Retina (tissue), 1 donor: ENCODE data around the gene ARSA.
"Not testable (repeated sequence)": the region's sequence is repeated elsewhere in the genome, so short reads cannot be mapped to it uniquely, and the experiment has no call there.

Source experiments
- DNase-seq: peaks from one replicate; pipeline ENCODE4 v3.0.0-alpha.2; 2016

The ARSA gene

DNA sequence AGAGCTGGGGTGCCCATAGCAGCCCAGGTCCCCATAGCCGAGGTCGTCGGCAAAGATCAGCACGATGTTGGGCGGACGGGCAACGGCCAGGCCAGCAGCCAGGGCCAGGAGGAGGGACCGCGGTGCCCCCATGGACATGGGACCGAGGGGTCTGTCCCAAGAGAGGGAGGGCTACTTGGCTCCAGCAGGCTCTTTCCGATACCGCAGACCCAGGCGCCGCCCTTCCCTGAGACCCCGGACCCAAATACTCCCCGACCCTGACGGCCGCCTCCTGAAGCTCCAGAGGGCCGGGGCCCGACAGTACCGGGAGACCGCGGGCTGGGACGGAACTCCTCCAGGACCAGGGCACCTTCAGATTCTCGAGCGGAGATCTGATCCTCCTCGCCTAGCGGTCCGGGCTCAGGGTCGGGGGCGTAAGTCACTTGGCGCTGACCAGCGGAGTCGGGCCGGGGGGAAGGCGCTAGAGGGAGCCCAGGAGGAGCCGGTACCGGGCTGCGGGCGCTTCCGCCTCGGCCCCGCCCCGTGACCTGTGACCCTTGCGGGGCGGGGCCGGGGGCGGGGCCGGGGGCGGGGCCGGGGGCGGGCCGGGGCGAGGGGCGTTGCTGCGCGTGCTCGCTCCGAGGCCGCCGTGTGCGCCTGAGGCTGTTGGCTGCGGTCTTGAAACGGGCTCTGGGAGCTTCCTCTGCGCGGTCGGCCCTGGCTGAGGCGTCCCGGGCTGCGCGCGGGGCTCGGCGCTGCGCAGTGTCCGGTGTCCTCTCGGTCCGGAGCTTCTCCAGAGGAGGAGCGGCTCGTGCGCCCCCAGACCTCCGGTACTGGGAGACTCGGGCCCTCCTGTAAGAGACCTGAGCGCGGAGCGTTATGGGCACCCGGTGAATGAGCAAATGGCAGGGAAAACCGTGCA is at the start of gene ARSA:
Gene ARSA (minus strand): TSS at position 511 of the 901 bp plus-strand sequence. CDS start 373 bp downstream, at position 138.
- peak; percentile 90 for DNase-seq

DNA sequence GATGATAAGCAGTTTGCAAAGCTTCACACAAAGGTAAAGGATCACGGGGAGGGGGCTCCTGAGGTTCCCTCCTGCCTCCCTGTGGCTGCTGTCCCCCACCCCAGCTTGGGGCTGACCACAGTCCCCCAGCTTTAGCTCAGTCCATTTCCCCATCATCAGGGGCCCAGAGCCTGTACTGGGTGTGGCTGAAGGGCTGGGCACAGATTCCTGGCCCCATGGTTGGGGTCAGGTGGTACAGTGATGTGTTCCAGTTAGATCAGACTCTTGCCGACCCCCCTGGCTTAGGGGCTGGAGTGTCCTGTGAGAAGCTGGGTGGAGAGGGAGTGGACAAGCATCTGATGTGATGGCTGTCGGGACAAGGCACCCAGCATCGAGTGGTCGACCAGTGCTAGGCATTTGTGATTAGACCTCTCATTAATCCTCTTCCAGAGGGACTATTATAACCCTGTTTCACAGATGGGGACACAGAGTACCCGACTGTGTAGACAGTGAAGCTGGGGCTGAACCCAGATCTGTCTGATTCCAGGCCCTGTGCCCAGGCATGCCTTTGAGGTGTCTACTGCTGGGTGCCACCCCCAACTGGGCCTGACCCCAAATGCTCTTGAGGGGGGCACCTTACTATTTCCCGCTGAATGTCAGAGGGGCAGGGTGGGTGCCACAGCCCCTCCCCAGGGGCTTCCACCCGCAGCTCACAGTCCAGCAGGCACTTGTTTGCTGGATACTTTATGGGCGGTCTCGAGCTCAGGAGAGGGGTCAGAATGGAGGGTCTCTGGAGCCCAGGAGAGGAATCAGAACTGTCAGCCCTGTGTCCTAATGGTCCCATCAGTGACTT is 48.9 kb upstream of the ARSA start:
- DNase-seq: no peak

DNA sequence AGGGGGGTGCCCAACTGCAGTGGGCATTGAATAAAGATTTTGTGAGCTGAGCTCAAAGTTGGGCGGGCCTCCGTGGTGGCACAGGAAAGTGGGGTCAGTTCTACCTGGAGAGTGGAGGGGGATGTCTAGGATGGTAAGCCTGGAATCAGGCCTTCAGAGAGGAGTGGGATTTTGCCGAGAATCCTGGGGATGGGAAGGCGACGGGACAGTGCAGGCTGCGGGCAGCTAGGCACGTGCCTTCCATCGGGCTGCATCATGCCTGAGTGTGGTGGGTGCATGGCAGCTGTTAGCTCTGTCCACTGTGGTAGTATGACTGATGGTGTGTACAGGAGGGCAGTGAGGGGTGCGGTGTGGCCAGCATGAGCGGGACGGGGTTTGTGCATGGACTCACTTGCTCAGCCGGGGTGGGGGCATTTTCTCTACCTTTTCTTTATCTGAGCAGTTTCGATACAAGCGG is 48.3 kb upstream of the ARSA start:
- DNase-seq: no peak

DNA sequence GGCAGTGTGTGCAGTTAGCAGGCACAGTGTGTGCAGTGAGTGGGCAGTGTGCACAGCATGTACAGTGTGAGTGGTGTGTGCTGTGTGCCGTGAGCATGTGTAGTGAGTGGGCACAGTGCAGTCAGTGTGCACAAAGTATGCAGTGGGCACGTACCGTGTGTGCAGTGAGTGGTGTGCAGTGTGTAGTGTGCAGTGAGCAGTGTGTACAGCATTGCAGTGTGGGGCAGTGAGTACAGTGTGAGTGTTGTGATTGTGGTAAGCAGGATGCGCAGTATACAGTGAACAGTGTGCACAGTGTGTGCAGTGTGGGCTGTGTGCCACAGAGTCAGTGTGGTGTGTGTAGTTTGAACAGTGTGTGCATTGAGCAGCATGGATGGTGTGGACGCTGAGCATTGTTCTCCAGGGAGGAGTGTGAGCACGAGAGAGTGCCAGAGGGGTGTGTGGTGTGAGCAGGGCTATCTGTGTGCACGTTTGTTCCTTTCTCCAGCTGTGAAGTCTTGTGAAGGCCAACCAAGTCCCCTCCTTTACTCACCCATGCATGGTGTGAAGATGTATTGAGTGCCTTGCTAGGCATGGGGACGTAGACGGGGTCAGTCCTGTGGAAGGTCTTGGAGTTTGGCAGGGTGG is 47.7 kb upstream of the ARSA start:
- DNase-seq: no peak

DNA sequence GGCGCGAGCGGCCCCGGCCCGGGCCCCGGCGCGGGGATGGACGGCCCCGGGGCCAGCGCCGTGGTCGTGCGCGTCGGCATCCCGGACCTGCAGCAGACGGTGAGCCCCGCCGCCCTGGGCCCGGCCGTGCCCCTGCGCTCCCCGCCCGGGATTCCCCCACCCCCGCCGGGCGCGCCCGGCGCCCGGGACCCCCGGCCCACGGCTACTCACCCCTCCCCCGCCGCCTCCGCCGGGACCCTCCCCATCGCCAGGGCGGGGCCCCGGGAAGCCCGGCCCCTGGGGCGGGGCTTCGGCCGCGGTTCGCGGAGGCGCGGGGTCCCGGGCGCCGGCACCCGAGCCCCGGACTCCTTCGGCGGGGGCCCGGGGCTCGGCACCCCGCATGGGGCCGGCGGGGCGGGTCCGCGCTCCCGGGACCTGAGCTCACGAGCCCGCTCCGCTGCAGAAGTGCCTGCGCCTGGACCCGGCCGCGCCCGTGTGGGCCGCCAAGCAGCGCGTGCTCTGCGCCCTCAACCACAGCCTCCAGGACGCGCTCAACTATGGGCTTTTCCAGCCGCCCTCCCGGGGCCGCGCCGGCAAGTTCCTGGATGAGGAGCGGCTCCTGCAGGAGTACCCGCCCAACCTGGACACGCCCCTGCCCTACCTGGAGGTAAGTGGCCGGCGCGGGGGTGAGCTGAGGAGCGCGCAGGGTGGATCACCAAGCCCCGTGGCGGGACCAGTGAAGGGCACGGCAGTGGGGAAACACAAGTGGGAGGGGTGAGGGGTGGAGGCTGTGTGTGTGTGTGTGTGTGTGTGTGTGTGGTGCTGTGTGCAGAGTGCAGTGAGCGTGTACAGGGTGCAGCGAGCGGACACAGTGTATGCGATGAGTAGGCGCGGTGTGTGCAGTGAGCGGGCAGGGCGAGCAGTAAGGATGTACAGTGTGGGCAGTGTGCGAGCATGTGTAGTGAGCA is 46.9 kb upstream of the ARSA start:
- peak; percentile 76 for DNase-seq

DNA sequence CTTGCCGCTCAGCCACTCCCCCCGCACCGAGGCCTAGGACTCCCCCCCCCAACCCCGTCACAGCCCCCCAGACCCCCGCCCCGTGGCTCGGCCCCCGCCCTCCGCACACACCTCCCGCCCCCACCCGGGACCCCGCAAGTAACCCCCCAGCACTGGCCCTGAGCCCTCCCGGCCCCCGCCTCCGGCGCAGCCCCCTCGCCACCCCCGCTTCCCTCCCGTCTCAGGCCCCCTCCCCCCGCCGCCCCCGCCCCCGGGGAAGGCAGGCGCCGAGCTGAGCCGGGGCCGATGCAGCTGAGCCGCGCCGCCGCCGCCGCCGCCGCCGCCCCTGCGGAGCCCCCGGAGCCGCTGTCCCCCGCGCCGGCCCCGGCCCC is 46.2 kb upstream of the ARSA start:
- DNase-seq: no peak

DNA sequence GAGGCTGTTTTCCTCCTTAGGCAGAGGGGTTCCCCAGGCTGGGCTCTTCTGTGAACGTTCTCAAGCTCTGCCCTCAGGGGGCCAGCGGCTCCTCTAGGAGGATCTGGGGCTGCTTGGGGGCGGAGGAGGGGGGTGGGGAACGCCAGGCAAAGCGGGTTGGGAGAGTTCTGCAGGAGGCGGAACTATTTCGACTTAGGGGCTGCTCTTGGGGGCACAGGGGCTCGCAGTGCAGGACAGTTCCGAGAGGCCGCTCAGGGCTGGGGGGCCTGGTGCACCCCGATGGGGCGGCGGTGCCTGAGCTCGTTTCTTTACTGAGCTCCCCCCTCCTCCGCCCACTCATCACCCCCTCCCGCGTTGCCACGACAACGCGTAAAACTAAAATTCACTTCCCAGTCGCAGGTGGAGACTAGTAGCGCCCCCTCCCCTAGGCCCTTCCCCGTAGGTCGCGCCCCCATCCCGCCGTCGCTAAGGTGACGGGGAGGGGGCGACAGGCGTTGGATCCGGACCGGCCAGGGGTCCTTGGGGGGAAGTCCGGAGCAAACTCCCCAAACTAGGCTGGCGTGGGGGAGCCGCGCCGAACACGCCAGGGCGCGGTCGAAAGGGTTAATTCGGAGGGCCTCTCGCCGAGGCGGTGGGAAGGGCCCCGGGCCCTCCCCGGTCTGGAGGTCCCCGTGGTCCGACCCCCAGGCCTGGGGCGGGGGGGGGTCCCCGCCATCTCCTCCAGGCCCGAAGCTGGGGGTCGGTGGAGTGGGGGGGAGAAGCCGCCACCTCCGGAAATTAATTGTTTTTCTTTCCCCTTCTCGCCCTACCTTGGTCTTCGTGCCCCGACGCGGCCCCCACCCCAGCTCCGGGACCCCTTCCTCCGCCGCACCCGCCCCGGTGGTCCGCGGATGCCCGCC is 45.5 kb upstream of the ARSA start:
- peak; percentile 57 for DNase-seq

DNA sequence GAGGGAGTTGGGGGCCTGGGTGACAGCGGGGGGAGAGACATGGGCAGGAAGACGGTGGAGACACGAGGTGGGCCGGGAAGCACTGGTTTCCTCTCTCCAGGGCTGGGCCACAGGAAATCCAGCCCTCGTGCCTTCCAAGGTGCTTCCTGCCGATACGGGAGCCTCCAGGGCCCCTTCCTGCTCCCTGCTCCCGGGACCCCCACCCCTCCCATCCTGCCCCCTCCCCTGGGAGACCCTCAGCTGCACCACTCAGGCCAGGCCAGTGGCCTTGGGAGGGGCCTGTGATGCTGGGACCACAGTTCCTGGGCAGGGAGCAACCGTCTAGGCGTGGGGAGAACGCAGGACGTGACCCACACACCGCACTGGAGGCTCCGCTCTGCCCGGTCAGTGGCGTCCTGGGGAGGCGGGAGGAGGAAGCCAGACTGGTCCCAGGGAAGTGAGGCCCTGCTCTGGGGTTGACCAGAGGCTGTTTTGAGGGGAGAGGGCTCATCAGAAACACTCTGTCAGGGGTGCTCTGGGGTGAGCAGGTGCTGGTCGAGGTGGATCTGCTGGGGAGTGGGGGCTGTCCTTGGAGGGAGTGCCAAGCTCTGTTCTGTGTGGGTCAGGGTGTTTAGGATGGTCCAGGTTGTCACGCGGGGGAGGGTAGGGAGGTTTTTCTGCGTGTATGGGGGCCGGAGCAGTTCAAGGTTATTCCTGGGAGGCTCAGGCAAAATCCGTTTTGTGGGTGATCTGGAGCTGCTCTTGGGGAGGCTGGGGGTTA is 44.7 kb upstream of the ARSA start, which contains the start of gene SHANK3:
Gene SHANK3 (plus strand): TSS at position 353 of the 760 bp plus-strand sequence.
- no peak for DNase-seq

DNA sequence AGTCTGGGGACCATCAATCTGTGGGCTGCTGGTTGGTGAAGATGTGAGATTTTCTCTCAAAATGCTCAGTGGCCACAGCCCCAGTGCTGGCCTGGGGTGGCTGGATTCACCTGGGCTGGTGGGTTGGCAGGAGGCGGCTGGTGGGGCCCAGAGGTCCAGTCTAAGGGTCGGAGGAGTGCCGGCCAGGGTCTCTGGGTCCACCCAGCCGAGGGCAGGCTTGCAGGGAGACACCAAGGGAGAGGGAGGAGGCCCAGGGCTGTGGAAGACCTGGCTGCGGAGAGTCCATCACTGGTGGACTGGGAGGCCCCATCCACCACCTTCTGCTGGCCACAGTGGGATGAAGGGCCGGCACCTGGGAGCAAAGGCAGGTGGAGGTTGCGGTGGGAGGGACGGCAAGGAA is 44.1 kb upstream of the ARSA start:
- no peak for DNase-seq

DNA sequence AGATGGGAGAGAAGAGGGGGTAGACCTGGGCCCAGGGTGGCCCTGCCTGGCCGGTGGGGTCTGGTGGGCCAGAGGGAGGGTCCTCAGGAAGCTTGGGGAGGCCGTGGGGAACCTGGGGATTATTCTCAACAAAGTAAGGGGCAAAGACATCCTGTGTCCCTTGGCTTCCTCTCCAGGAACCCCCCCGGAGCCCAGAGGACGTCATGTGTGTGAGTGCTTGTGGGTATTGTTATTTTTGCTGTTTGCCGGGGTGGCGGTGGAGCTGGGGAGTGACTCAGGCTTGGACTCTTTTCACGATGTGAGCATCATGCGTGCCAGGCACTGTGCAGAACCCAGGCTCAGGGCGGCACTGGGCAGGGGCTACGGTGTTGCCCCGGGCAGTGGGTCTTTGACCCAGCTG is 43.7 kb upstream of the ARSA start:
- DNase-seq: no peak

DNA sequence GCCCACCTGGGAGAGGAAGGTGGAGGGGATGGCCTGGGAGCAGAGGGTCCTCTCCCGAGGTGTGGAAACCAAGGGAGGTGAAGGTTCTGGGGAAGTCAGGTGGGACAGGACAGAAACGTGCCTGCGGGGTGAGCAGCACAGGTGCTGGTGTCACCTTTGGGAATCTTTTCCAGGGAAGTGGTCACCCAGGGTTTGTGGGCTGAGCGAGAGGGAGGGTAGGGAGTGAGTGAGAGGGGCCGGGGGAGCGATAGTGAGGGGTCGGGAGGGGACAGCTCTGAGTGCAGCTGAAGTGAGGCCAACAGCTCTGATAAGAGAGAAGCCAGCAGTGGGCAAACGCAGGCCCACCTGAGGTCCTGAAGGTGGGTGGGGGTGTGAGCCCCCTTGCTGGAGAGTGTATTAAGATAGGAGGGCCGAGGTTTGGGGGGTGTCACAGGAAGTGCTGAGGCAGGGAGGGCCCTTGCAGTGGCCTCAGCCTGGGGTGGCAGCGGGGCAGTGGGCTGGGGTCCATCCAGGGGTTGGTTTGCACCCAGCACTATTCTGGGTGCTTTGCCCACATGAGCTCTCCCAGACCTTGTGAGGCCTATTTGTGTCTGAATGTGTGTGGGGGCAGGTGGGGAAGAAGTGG is 43.1 kb upstream of the ARSA start:
- DNase-seq: no peak

DNA sequence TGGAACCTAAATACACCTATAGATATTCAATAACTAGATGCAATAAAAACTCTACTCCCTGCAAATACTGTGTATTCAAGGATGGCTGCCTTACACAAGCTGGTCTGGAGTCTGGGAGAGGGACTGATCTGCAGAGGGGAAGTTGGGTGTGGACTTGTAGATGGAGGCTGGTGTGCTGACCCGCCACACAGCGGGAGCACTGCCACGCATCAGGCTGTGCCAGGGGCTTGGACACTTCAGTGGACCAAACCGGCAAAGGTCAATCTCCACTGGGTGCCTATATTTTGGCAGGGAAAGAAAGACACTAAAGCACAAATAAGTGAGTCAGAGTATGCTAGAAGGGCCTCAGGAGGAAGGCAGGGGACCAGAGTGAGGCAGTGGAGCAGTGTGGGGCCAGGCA is 42.6 kb upstream of the ARSA start:
- no peak for DNase-seq

DNA sequence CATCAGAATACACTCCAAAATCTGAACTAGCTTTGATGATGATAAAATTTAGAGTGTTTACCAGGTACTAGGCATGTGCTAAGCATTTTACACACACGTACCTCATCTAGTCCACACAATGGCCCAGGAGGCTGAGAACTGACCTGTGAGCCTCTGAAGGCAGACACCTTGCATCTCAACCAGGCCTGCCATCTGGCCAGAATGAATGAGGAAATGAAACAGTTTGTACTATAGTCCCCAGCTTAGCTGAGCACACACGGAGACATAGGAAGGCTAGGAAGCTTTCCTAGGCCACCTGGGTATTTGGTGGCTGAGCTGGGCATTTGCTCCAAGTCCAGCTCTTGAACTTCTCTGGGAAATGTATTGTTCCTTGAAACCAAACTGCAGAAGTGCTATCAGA is 37.8 kb upstream of the ARSA start:
- DNase-seq: no peak

DNA sequence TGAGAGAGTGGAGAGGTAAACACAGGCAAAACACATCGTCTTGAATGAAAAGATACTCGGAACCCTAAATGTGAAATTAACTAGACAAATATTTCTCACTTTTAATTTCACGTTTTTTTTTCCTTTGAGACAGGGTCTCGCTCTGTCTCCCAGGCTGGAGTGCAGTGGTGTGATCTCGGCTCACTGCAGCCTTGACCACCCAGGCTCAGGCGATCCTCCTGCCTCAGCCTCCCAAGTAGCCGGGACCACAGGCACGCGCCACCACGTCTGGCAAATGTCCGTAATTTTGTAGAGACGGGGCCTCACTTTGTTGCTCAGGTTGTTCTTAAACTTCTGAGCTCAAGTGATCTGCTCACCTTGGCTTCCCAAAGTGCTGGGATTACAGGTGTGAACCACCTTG is 37.3 kb upstream of the ARSA start:
- no peak for DNase-seq

DNA sequence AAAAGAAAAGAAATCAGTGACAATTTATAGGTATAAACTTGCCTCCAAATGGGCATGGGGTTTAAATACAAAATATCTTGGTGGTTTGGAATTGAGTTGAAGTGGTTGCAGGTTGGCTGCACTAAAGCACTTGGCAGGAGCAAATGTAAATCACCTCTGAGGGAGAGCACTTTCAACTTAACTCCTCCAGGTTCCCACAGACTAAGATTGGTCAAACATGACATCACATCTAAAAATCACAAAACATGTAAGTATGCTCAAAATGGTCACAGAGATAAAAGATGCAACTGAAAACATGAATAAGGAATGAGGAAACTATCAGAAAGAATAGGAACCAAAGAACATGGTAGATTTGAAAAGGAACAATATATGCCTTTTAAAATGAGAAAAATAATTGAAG is 32.4 kb upstream of the ARSA start:
- DNase-seq: no peak

DNA sequence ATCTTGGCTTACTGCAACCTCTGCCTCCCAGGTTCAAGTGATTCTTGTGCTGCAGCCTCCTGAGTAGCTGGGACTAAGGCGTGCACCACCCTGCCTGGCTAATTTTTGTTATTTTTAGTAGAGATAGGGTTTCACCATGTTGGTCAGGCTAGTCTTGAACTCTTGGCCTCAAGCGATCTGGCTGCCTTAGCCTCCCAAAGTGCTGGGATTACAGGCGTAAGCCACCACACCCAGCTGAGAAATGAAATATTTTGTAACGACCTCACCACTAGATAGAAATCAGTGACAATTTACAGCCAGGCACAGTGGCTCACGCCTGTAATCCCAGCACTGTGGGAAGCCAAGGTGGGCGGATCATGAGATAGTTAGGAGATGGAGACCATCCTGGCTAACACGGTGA is 31.8 kb upstream of the ARSA start:
- DNase-seq: not testable (repeated sequence)

DNA sequence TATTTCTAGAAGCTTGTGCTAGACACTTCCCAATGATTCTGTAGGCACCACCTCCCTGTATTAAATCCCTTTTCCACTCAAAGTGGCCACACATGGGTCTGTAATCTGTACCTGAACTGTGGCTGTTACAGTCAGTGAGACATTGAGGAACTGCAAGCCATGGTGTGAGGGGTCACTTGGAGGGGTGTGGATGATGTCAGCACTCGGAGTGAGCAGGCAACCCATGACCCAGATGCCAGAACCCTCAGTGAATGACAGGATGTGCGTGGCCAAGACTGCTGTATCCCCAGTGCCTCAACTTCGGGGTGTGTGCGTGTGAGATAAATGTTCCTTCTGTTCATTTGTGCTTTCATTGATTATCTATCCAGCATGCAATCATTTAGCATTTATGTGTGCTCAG is 30.0 kb upstream of the ARSA start:
- DNase-seq: no peak

DNA sequence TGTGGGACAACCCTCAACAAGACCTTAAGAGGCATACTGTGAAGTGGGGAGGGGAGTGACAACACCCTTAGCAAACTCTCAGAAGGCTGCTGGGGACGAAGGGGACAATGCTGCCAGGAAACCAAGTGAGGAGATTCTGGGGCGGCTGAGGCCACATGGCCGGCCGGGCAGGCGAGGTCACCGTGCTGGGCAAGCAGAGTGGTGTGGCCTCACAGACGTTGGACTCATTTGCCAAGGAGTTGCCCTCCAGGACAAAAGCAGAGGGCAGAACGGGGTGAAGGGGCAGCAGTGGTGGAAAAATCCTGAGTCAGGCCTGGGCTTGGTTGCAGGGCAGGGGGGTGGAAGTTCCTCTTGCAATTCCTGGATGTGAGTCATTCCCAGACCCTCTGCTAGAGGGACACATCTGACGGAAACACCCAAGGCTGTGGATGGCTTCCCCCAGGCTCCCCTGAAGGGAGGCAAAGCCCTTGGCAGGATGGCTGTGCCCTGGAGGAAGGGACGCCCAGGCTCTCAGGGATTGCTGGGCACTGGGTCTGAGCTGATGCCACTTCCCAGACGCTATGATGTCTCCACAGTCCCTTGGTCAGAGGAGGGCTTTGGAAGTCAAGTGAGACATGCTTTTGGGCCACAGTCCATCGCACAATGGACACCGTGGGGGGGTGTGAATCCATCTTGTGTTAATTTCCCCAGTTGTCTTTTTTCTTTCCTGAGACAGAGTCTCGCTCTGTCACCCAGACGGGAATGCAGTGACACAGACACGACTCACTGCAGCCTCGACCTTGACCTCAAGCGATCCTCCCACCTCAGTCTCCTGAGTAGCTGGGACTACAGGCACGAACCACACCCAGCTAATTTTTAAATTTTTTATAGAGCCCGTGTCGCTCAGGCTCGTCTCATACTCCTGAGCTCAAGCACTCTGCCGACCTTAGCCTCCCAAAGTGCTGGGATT is 28.4 kb upstream of the ARSA start:
- DNase-seq: no peak

DNA sequence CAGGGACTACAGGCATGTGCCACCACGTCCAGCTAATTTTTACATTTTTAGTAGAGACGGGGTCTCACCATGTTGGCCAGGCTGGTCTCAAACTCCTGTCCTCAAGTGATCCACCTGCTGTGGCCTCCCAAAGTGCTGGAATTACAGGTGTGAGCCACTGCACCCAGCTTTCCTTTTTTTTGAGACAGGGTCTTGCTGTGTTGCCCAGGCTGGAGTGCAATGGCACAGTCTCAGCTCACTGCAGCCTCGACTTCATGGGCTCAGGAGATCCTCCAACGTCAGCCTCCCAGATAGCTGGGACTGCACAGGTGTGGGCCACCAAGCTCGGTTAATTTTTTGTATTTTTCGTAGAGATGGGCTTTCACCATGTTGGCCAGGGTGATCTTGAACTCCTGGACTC is 26.7 kb upstream of the ARSA start:
- DNase-seq: not testable (repeated sequence)
